Neural cell (in vitro differentiated cells): ENCODE measurements around the gene MAN2A2. TPM values are rescaled to one million over a fixed set of nuclear protein-coding genes. Genes with fewer than 3 reads are reported as not detected.

Experiments
- H2AFZ ChIP-seq: fragments of 200-600, 300-800 bp; sonication (generic), shearing (Covaris generic); 2 replicates; pipeline ENCODE4 v1.6.0; 2014; ENCODE audit warnings: low read depth, mild to moderate bottlenecking, antibody characterized with exemption, low read length, moderate library complexity
- H3F3A ChIP-seq: fragments of 200-600 bp; shearing (Covaris generic); 2 replicates; pipeline ENCODE4 v1.6.1; 2016; ENCODE audit warnings: mild to moderate bottlenecking, moderate library complexity, mixed read lengths, antibody characterized with exemption, low read length; ENCODE audit not compliant: insufficient read depth, poor library complexity, severe bottlenecking
- H3K27ac ChIP-seq: fragments of 200-600, 300-800 bp; sonication (generic), shearing (Covaris generic); 2 replicates; pipeline ENCODE4 v1.5.1; 2014; ENCODE audit warnings: mild to moderate bottlenecking, low read length, moderate library complexity
- H3K27me3 ChIP-seq: fragments of 300-800, 200-600 bp; sonication (generic), shearing (Covaris generic); 2 replicates; pipeline ENCODE4 v1.6.0; 2014; ENCODE audit warnings: mild to moderate bottlenecking, low read depth, low read length, moderate library complexity; ENCODE audit not compliant: insufficient read depth
- H3K36me3 ChIP-seq: fragments of 300-800, 200-600 bp; sonication (generic), shearing (Covaris generic); 2 replicates; pipeline ENCODE4 v1.5.1; 2014; ENCODE audit warnings: mild to moderate bottlenecking, antibody characterized with exemption, low read length, moderate library complexity; ENCODE audit not compliant: insufficient read depth
- H3K4me2 ChIP-seq: fragments of 300-800, 200-600 bp; sonication (generic), shearing (Covaris generic); 2 replicates; pipeline ENCODE4 v1.6.0; 2014; ENCODE audit warnings: mild to moderate bottlenecking, low read length
- H3K4me3 ChIP-seq: fragments of 300-800, 200-600 bp; sonication (generic), shearing (Covaris generic); 2 replicates; pipeline ENCODE4 v1.5.1; 2014; ENCODE audit warnings: mild to moderate bottlenecking, low read length, moderate library complexity
- H3K79me2 ChIP-seq: fragments of 200-600 bp; shearing (Covaris generic); replicated peaks from 2 replicates; pipeline ENCODE4 v1.6.0; 2014; ENCODE audit warnings: mild to moderate bottlenecking, low read length, moderate library complexity; ENCODE audit not compliant: insufficient read depth
- H3K9ac ChIP-seq: fragments of 300-800, 200-600 bp; sonication (generic), shearing (Covaris generic); 2 replicates; pipeline ENCODE4 v1.6.1; 2016; ENCODE audit warnings: mild to moderate bottlenecking, low read length, mixed read lengths
- H3K9me2 ChIP-seq: fragments of 200-600 bp; shearing (Covaris generic); 2 replicates; pipeline ENCODE4 v1.6.1; 2016; ENCODE audit warnings: mild to moderate bottlenecking, low read length, mixed read lengths; ENCODE audit not compliant: insufficient read depth
- H3K9me3 ChIP-seq: fragments of 200-600, 300-800 bp; sonication (generic), shearing (Covaris generic); 2 replicates; pipeline ENCODE4 v1.6.1; 2016; ENCODE audit warnings: mild to moderate bottlenecking, mixed run types, low read length, moderate library complexity, mixed read lengths
- H4K20me1 ChIP-seq: fragments of 200-600 bp; shearing (Covaris generic); 2 replicates; pipeline ENCODE4 v1.6.1; 2016; ENCODE audit warnings: mild to moderate bottlenecking, mixed run types; ENCODE audit not compliant: insufficient read depth
- EP300 ChIP-seq: fragments of 450-650 bp; conservative IDR thresholded peaks from 2 replicates; pipeline ENCODE4 v1.6.1; 2014; ENCODE audit warnings: antibody characterized with exemption, mild to moderate bottlenecking, moderate library complexity; ENCODE audit not compliant: poor library complexity, severe bottlenecking
- EZH2 ChIP-seq: fragments of 200-600, 300-800 bp; shearing (Covaris generic), sonication (generic); IDR thresholded peaks from 2 replicates; pipeline ENCODE4 v1.6.1; 2014; ENCODE audit warnings: antibody characterized with exemption, low read length, borderline replicate concordance, mild to moderate bottlenecking; ENCODE audit not compliant: insufficient read depth, poor library complexity, severe bottlenecking
- MXI1 ChIP-seq: fragments of 450-650 bp; conservative IDR thresholded peaks from 2 replicates; pipeline ENCODE4 v1.6.1; 2014; ENCODE audit warnings: antibody characterized with exemption, mild to moderate bottlenecking; ENCODE audit not compliant: poor library complexity, severe bottlenecking
- POLR2AphosphoS5 ChIP-seq: IDR thresholded peaks from 2 replicates; pipeline ENCODE4 v1.6.1; 2012
- RAD21 ChIP-seq: fragments of 450-650 bp; conservative IDR thresholded peaks from 2 replicates; pipeline ENCODE4 v1.6.1; 2014; ENCODE audit warnings: antibody characterized with exemption, mild to moderate bottlenecking, moderate library complexity
- SMC3 ChIP-seq: fragments of 450-650 bp; conservative IDR thresholded peaks from 2 replicates; pipeline ENCODE4 v1.6.1; 2014; ENCODE audit warnings: antibody characterized with exemption, mild to moderate bottlenecking, moderate library complexity; ENCODE audit not compliant: poor library complexity
- TAF1 ChIP-seq: IDR thresholded peaks from 2 replicates; pipeline ENCODE4 v1.6.1; 2012; ENCODE audit warnings: low read depth
- polyA plus RNA-seq: library from polyadenylated mRNA; depleted of rRNA; stranded (reverse); fragments of >200 nt; gene quantifications from 2 replicates; pipeline ENCODE4 v1.2.3, GENCODE V29; 2014
- TF ChIP-seq, protein P1 (sequence below): fragments of 450-650 bp; IDR thresholded peaks from 2 replicates; pipeline ENCODE4 v1.5.1; 2014; ENCODE audit warnings: antibody characterized with exemption, mild to moderate bottlenecking, moderate library complexity; ENCODE audit not compliant: poor library complexity, severe bottlenecking
- TF ChIP-seq, protein P2 (sequence below): IDR thresholded peaks from 2 replicates; pipeline ENCODE4 v1.6.1; 2012; ENCODE audit warnings: borderline replicate concordance

MAN2A2 gene
- polyA plus RNA-seq, 1 donor from 2014 or later, result 59.8 TPM

DNA sequence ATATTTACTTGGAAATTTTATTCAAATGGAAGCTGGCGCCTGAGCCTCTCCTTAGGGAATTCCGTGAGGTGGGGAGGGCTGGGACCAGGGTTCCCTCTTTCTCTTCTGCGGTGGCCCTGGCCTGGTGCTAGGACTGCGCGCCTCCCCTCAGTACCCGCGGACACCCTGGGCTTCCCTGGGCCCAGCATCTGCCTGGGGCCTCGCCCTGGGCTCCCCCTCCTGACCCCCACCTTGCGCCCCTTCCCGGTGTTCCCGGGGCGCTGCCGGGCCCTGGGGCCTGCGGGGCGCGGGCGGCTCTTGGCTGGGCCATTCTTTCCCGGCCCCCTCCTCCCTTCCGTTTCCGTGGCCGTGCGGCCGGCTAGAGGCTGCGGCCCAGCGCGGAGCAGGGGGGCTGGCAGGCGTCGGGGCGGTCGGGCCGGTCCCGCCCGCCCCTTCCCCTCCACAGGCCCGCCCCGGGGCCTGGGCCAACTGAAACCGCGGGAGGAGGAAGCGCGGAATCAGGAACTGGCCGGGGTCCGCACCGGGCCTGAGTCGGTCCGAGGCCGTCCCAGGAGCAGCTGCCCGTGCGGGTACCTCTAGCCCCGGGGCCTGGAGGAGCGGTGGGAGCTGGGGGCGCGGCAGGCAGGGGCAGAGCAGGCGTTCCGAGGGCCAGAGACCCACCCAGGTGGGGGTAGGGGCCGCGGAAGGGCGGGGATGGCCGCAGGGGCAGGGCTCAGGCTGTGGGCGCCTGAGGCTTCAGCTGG lies 19.0 kb upstream of the MAN2A2 start, which contains the start of gene FES:
TSS of gene FES (plus strand) at position 529 of the 743 bp plus-strand sequence. CDS start 542 bp downstream, outside the sequence.
- Histone ChIP-seq H3K9me3 (no peaks in the 10 kb centered on the region), H3K27ac (no peak within 1 kb of the TSS), H4K20me1 (no peaks in the 10 kb centered on the region), H3K36me3 (no peaks in the 10 kb centered on the region), H3K9me2 (no peaks in the 10 kb centered on the region), H3K4me2 (no peak within 1 kb of the TSS), H3K9ac (no peak within 1 kb of the TSS), H3F3A (no peaks in the 10 kb centered on the region), H2AFZ (no peak within 1 kb of the TSS), H3K27me3 (no peaks in the 10 kb centered on the region), H3K4me3 (no peak within 1 kb of the TSS), H3K79me2 (no peaks in the 10 kb centered on the region)
- TF ChIP-seq EZH2 (no peak), RAD21 (no peak), MXI1 (no peak), EP300 (no peak), POLR2AphosphoS5 (no peak), SMC3 (no peak), TAF1 (no peak)
- TF ChIP-seq, protein P1, sequence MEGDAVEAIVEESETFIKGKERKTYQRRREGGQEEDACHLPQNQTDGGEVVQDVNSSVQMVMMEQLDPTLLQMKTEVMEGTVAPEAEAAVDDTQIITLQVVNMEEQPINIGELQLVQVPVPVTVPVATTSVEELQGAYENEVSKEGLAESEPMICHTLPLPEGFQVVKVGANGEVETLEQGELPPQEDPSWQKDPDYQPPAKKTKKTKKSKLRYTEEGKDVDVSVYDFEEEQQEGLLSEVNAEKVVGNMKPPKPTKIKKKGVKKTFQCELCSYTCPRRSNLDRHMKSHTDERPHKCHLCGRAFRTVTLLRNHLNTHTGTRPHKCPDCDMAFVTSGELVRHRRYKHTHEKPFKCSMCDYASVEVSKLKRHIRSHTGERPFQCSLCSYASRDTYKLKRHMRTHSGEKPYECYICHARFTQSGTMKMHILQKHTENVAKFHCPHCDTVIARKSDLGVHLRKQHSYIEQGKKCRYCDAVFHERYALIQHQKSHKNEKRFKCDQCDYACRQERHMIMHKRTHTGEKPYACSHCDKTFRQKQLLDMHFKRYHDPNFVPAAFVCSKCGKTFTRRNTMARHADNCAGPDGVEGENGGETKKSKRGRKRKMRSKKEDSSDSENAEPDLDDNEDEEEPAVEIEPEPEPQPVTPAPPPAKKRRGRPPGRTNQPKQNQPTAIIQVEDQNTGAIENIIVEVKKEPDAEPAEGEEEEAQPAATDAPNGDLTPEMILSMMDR, result no peak
- TF ChIP-seq, protein P2, sequence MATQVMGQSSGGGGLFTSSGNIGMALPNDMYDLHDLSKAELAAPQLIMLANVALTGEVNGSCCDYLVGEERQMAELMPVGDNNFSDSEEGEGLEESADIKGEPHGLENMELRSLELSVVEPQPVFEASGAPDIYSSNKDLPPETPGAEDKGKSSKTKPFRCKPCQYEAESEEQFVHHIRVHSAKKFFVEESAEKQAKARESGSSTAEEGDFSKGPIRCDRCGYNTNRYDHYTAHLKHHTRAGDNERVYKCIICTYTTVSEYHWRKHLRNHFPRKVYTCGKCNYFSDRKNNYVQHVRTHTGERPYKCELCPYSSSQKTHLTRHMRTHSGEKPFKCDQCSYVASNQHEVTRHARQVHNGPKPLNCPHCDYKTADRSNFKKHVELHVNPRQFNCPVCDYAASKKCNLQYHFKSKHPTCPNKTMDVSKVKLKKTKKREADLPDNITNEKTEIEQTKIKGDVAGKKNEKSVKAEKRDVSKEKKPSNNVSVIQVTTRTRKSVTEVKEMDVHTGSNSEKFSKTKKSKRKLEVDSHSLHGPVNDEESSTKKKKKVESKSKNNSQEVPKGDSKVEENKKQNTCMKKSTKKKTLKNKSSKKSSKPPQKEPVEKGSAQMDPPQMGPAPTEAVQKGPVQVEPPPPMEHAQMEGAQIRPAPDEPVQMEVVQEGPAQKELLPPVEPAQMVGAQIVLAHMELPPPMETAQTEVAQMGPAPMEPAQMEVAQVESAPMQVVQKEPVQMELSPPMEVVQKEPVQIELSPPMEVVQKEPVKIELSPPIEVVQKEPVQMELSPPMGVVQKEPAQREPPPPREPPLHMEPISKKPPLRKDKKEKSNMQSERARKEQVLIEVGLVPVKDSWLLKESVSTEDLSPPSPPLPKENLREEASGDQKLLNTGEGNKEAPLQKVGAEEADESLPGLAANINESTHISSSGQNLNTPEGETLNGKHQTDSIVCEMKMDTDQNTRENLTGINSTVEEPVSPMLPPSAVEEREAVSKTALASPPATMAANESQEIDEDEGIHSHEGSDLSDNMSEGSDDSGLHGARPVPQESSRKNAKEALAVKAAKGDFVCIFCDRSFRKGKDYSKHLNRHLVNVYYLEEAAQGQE, result no peak

DNA sequence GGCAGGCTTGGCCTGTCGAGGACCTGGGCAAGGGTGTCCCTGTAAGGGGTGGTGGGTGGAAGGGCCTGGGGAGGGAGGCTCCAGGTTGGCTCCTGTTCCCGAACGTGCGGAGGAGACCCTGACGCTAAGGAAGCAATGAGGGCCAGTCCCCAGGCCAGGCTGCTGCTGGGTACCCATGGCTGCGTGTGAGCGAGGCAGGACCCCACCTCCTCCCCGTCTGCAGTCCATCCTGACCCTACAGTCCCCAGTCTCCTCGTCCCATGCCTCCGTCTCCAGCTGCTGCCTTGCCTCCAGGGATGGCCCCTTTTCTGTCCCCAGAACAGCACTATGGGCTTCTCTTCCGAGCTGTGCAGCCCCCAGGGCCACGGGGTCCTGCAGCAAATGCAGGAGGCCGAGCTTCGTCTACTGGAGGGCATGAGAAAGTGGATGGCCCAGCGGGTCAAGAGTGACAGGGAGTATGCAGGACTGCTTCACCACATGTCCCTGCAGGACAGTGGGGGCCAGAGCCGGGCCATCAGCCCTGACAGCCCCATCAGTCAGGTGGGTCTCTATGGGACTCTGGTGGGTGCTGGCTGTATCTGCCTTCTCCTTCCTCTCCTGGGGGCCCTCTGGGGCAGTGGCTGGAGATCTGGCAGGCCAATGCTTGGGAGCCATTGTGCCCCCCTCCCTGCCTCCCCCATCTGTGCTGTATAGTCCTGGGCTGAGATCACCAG lies 18.2 kb upstream of the MAN2A2 start:
- Histone ChIP-seq H3K4me3 (no peak overlapping the region), H3K79me2 (no peaks in the 10 kb centered on the region), H3K9ac (no peak overlapping the region), H3K4me2 (no peak overlapping the region), H2AFZ (no peak overlapping the region), H3F3A (no peaks in the 10 kb centered on the region), H3K36me3 (no peaks in the 10 kb centered on the region), H3K27ac (no peak overlapping the region), H3K9me3 (no peaks in the 10 kb centered on the region), H4K20me1 (no peaks in the 10 kb centered on the region), H3K9me2 (no peaks in the 10 kb centered on the region), H3K27me3 (no peaks in the 10 kb centered on the region)
- no peak for TF ChIP-seq MXI1
- TF ChIP-seq POLR2AphosphoS5, result no peak
- TF ChIP-seq EZH2, result no peak
- TF ChIP-seq, protein P1, result no peak
- TF ChIP-seq SMC3, result no peak
- TF ChIP-seq TAF1, result no peak
- no peak for TF ChIP-seq EP300
- TF ChIP-seq, protein P2, result no peak
- no peak for TF ChIP-seq RAD21
